Keratinocyte (primary cell): ENCODE data around the gene ID1. TPM values are rescaled to one million over a fixed set of nuclear protein-coding genes. Genes with fewer than 3 reads are reported as not detected.
A peak's percentile ranks its signal among the peaks of the same experiment; 100 is the strongest.

Experiments used
- DNase-seq: peaks from one replicate; pipeline ENCODE4 v3.0.0-alpha.2; 2011; ENCODE audit warnings: low read depth, missing footprints, low spot score
- FAIRE-seq: peaks from 2 replicates; lab custom pipeline; 2011; peaks lifted over from hg19 to GRCh38; lab: Jason Lieb, UNC
- H2AFZ ChIP-seq: 2 replicates; pipeline ENCODE4 v1.6.0; 2012; ENCODE audit warnings: low read length, control low read depth, inconsistent platforms; ENCODE audit not compliant: control insufficient read depth
- H3K27ac ChIP-seq: 2 replicates; pipeline ENCODE4 v1.5.1; 2011; ENCODE audit warnings: low read length; ENCODE audit not compliant: control insufficient read depth, insufficient read depth
- H3K27me3 ChIP-seq: 3 replicates; pipeline ENCODE4 v1.6.0; 2011; ENCODE audit warnings: low read length; ENCODE audit not compliant: control insufficient read depth, insufficient read depth; ENCODE audit errors: extremely low read depth
- H3K36me3 ChIP-seq, 2 experiments: 2 replicates in 1 of 2; 3 replicates in 1 of 2; pipeline ENCODE4 v1.5.1; 2011; ENCODE audit warnings: low read length in 2 of 2, mild to moderate bottlenecking in 1 of 2; ENCODE audit not compliant: control insufficient read depth in 2 of 2, insufficient read depth in 2 of 2; ENCODE audit errors: extremely low read depth in 1 of 2
- H3K4me1 ChIP-seq: 3 replicates; pipeline ENCODE4 v1.5.1; 2011; ENCODE audit warnings: low read length; ENCODE audit not compliant: control insufficient read depth, insufficient read depth; ENCODE audit errors: extremely low read depth
- H3K4me2 ChIP-seq: 3 replicates; pipeline ENCODE4 v1.6.0; 2011; ENCODE audit warnings: low read depth, low read length; ENCODE audit not compliant: control insufficient read depth, insufficient read depth; ENCODE audit errors: extremely low read depth
- H3K4me3 ChIP-seq, 3 experiments: fragments of 200-600 bp in 1 of 3; sonication (generic) in 1 of 3; 2 replicates in 2 of 3; 3 replicates in 1 of 3; pipeline ENCODE4 v1.5.1; 2011 to 2016; ENCODE audit warnings: low read length in 3 of 3, mild to moderate bottlenecking in 3 of 3, control low read depth in 2 of 3, inconsistent platforms in 1 of 3, low read depth in 1 of 3, mixed read lengths in 1 of 3, mixed run types in 1 of 3, moderate library complexity in 1 of 3; ENCODE audit not compliant: control insufficient read depth in 2 of 3, insufficient read depth in 2 of 3; ENCODE audit errors: extremely low read depth in 1 of 3
- H3K79me2 ChIP-seq: 2 replicates; pipeline ENCODE4 v1.6.0; 2012; ENCODE audit warnings: low read length; ENCODE audit not compliant: control insufficient read depth, insufficient read depth
- H3K9ac ChIP-seq: 3 replicates; pipeline ENCODE4 v1.6.0; 2011; ENCODE audit warnings: low read length; ENCODE audit not compliant: control insufficient read depth, insufficient read depth; ENCODE audit errors: extremely low read depth
- H3K9me1 ChIP-seq: 3 replicates; pipeline ENCODE4 v1.6.0; 2011; ENCODE audit warnings: low read length; ENCODE audit not compliant: control insufficient read depth, insufficient read depth; ENCODE audit errors: extremely low read depth
- H3K9me3 ChIP-seq: 2 replicates; pipeline ENCODE4 v1.5.1; 2012; ENCODE audit warnings: low read depth, low read length; ENCODE audit not compliant: control insufficient read depth
- H4K20me1 ChIP-seq: 3 replicates; pipeline ENCODE4 v1.6.0; 2011; ENCODE audit warnings: low read length; ENCODE audit not compliant: control insufficient read depth, insufficient read depth; ENCODE audit errors: extremely low read depth
- EZH2 ChIP-seq: IDR thresholded peaks from one replicate; pipeline ENCODE4 v1.6.1; 2012; ENCODE audit warnings: inconsistent platforms, mild to moderate bottlenecking, low read length, moderate library complexity
- dilution Hi-C: fragments of 300-500 bp; cut with MboI; formaldehyde crosslinking; loops from one replicate; pipeline ENCODE4 v1.7.0; 2020; ENCODE audit warnings: low sequenced_read_pairs; ENCODE audit not compliant: extremely low pct_ligation_motif_present
- polyA plus RNA-seq, 5 experiments: library from polyadenylated mRNA; depleted of rRNA in 3 of 5; stranded (reverse) in 3 of 5; stranded (forward) in 1 of 5; unstranded in 1 of 5; fragments of >200 nt; gene quantifications; 1 replicate in 1 of 5; 2 replicates in 3 of 5; 3 replicates in 1 of 5; pipeline versions ENCODE4 v1.2.1 to v1.2.3, GENCODE V29; 2011 to 2012; ENCODE audit warnings: missing spikeins in 2 of 5, low read depth in 1 of 5, low replicate concordance in 1 of 5
- TF ChIP-seq, protein P1 (sequence below), 3 experiments: IDR thresholded peaks in 1 of 3; conservative IDR thresholded peaks in 1 of 3; optimal IDR thresholded peaks in 1 of 3; 2 replicates in 2 of 3; 3 replicates in 1 of 3; pipeline versions ENCODE3 to v1.5.1; 2011; ENCODE audit warnings: low read length in 3 of 3, mild to moderate bottlenecking in 3 of 3, moderate library complexity in 2 of 3, control low read depth in 1 of 3, inconsistent platforms in 1 of 3; ENCODE audit not compliant: insufficient read depth in 2 of 3; ENCODE audit errors: extremely low read depth in 1 of 3

The ID1 gene
- polyA plus RNA-seq, 1 donor (not counting 4 experiments of a cell fraction or from before 2014, with no cell fraction given), result 24.4 TPM

DNA sequence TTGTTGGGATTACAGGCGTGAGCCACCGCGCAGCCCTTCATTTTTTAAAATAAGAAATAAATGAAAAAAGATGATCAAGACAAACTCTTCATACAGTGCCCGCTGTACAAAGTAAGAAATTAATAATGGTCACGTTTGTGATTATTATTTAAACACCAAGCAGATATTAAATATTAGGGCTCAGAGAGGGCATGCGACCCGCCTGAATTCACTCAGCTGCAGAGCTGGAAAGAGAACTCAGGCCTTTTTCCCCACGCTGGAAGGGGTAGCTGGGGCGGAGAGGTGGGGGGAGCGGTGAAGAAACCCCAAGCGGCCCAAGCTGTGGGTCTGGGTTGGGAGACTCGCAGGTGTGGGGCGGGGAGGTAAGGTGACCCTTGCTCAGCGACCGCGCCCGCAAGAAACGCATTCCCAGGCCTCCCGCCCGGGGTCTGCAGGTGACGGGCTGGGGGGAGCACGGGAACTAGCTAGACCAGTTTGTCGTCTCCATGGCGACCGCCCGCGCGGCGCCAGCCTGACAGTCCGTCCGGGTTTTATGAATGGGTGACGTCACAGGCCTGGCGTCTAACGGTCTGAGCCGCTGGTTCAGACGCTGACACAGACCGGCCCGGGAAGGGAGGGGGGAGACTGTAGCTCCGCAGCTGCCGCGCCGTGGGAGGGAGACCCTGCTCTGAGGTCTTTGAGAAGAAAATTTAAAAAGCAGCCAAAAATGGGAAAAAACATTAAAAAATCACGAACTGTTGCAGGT is 1.1 kb upstream of the ID1 start:
- Histone ChIP-seq H3K9ac (peak overlapping the region; percentile 94), H4K20me1 (no peaks in the 10 kb centered on the region), H3K4me3 (peak overlapping the region; percentile 83 to 97 (median 96)), H3K27me3 (no peaks in the 10 kb centered on the region), H3K36me3 (no peaks in the 10 kb centered on the region), H3K27ac (peak overlapping the region; percentile 77), H3K79me2 (peaks cover 15% of the 10 kb centered on the region), H2AFZ (no peak overlapping the region), H3K4me2 (peak overlapping the region; percentile 91), H3K4me1 (peaks cover 41% of the 10 kb centered on the region), H3K9me1 (no peaks in the 10 kb centered on the region), H3K9me3 (no peaks in the 10 kb centered on the region)
- FAIRE-seq (no peak), DNase-seq (no peak)
- TF ChIP-seq, protein P1, sequence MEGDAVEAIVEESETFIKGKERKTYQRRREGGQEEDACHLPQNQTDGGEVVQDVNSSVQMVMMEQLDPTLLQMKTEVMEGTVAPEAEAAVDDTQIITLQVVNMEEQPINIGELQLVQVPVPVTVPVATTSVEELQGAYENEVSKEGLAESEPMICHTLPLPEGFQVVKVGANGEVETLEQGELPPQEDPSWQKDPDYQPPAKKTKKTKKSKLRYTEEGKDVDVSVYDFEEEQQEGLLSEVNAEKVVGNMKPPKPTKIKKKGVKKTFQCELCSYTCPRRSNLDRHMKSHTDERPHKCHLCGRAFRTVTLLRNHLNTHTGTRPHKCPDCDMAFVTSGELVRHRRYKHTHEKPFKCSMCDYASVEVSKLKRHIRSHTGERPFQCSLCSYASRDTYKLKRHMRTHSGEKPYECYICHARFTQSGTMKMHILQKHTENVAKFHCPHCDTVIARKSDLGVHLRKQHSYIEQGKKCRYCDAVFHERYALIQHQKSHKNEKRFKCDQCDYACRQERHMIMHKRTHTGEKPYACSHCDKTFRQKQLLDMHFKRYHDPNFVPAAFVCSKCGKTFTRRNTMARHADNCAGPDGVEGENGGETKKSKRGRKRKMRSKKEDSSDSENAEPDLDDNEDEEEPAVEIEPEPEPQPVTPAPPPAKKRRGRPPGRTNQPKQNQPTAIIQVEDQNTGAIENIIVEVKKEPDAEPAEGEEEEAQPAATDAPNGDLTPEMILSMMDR (optimal IDR thresholded peaks at IDR 0.05 in 1 of 3, IDR thresholded peaks at IDR 0.05 in 1 of 3, conservative IDR thresholded peaks at IDR 0.05 in 1 of 3; ENCODE audit: extremely low read depth in 1 of 3, insufficient read depth in 2 of 3, low read length in 3 of 3), result no peak
- no peak for TF ChIP-seq EZH2
- dilution Hi-C loops, result no loop called here

DNA sequence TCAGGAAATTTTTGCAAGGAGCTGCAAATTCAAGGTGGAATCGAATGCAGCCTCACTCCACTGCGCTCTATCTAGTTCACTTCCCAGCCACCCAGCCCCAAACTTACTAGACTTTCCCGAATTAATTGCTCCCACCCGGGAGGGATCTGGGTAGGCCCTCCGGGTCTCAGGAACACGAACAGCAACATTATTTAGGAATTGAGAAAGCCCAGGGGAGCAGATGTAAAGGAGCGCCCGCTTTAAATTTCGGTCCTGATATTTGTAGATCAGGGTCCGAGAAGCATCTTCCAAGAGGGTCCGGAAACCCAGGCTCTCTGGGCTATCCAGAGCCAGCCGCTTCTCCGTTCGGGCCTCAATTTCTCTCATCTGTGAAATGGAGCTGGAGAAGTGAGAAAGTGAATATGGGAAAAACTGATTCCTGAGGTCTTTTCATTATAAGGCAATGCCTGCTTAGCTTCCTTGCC is 490 bp upstream of the ID1 start:
- H3K27me3 ChIP-seq, result no peaks in the 10 kb centered on the region
- H3K9me1 ChIP-seq, result no peaks in the 10 kb centered on the region
- peak overlapping the region; percentile 94 for H3K9ac ChIP-seq
- no peak overlapping the region for H2AFZ ChIP-seq
- peak overlapping the region; percentile 83 to 97 (median 96) for H3K4me3 ChIP-seq
- FAIRE-seq (no peak), DNase-seq (no peak)
- peaks cover 15% of the 10 kb centered on the region for H3K79me2 ChIP-seq
- H3K4me2 ChIP-seq, result peak overlapping the region; percentile 91
- H4K20me1 ChIP-seq, result no peaks in the 10 kb centered on the region
- no peaks in the 10 kb centered on the region for H3K36me3 ChIP-seq
- TF ChIP-seq, protein P1 (optimal IDR thresholded peaks at IDR 0.05 in 1 of 3, IDR thresholded peaks at IDR 0.05 in 1 of 3, conservative IDR thresholded peaks at IDR 0.05 in 1 of 3; ENCODE audit: extremely low read depth in 1 of 3, insufficient read depth in 2 of 3, low read length in 3 of 3), result no peak
- H3K27ac ChIP-seq, result peak overlapping the region; percentile 77
- peaks cover 41% of the 10 kb centered on the region for H3K4me1 ChIP-seq
- H3K9me3 ChIP-seq, result no peaks in the 10 kb centered on the region
- dilution Hi-C loops, result no loop called here
